Hepatocyte (in vitro differentiated cells): ENCODE measurements around the gene CCDC88C.

ENCODE experiments used
- EZH2 ChIP-seq: fragments of 200-600 bp; sonication (generic); IDR thresholded peaks from 2 replicates; pipeline ENCODE4 v1.6.1; 2016; ENCODE audit warnings: antibody characterized with exemption, mild to moderate bottlenecking, borderline replicate concordance
- EZH2phosphoT487 ChIP-seq: fragments of 200-600 bp; sonication (generic); IDR thresholded peaks from one replicate; pipeline ENCODE4 v1.6.1; 2018; ENCODE audit warnings: antibody characterized with exemption, mild to moderate bottlenecking, low read depth, moderate library complexity; ENCODE audit not compliant: unreplicated experiment, severe bottlenecking
- TF ChIP-seq, protein P1 (sequence below): fragments of 200-600 bp; sonication (generic); IDR thresholded peaks from 2 replicates; pipeline ENCODE4 v1.5.1; 2016; ENCODE audit warnings: antibody characterized with exemption, mild to moderate bottlenecking; ENCODE audit not compliant: poor library complexity

DNA sequence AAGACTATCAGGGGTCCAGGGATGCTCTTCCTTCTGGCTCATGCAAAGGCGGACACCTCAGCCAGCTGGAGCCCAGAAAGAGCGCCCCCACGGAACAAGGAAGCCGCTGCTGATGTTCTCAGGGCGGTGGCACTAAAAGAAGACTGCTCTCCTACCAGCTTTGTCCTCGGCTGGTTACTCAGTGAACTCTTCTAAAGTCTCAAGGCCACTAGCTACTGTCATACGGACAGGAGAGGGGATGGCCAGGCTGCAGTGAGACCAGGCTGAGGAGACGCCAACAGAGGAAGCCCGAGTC lies 59.6 kb downstream of the CCDC88C start:
- TF ChIP-seq, protein P1, sequence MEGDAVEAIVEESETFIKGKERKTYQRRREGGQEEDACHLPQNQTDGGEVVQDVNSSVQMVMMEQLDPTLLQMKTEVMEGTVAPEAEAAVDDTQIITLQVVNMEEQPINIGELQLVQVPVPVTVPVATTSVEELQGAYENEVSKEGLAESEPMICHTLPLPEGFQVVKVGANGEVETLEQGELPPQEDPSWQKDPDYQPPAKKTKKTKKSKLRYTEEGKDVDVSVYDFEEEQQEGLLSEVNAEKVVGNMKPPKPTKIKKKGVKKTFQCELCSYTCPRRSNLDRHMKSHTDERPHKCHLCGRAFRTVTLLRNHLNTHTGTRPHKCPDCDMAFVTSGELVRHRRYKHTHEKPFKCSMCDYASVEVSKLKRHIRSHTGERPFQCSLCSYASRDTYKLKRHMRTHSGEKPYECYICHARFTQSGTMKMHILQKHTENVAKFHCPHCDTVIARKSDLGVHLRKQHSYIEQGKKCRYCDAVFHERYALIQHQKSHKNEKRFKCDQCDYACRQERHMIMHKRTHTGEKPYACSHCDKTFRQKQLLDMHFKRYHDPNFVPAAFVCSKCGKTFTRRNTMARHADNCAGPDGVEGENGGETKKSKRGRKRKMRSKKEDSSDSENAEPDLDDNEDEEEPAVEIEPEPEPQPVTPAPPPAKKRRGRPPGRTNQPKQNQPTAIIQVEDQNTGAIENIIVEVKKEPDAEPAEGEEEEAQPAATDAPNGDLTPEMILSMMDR = no peak
- TF ChIP-seq EZH2 = no peak
- no peak for TF ChIP-seq EZH2phosphoT487
